GM06990 (cell line): ENCODE results near the gene HSD11B1.

Experiments
- DNase-seq: peaks from one replicate; pipeline ENCODE4 v3.0.0-alpha.2; 2011; ENCODE audit not compliant: insufficient read length; ENCODE audit errors: extremely low read depth
- H3K27me3 ChIP-seq: replicated peaks from 2 replicates; pipeline ENCODE4 v1.6.0; 2011; ENCODE audit warnings: low read length; ENCODE audit not compliant: control insufficient read depth, insufficient read depth
- H3K36me3 ChIP-seq: 2 replicates; pipeline ENCODE4 v1.5.1; 2011; ENCODE audit warnings: low read length; ENCODE audit not compliant: control insufficient read depth, insufficient read depth
- H3K4me3 ChIP-seq: replicated peaks from 2 replicates; pipeline ENCODE4 v1.5.1; 2011; ENCODE audit warnings: low read depth, mild to moderate bottlenecking, control low read depth, low read length
- TF ChIP-seq, protein P1 (sequence below): IDR thresholded peaks from 2 replicates; pipeline ENCODE4 v1.5.1; 2011; ENCODE audit warnings: low read length, control low read depth, mild to moderate bottlenecking, inconsistent platforms; ENCODE audit not compliant: insufficient read depth, poor library complexity, severe bottlenecking

HSD11B1 gene

DNA sequence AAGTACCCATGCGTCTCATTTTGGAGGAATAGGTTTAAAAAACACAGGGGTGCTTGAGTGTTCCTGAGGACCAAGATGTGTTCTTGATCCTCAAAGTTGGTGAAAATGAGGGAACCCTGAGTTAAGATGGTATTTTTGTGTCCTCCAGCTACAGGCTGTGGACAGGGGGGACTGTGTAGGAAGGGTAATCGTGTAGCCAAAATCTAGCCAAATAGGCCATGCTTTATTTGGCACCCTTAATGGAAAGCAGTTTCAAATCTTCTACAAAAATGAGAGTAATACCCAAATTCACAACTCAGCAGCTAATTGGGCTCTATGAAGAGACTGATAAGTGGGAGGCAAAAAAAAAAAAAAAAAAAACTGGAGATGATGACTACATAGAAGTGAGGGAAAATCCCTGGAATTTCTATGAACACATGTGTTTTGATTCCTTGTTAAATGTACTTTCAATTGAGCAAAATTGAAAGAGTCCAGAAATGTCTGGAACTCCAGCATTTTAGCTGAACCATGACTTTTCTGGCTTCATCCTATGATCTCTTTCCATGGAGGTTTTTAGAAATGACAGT lies 470 bp downstream of the HSD11B1 start:
- Histone ChIP-seq H3K36me3 (no peaks in the 10 kb centered on the region), H3K27me3 (no peaks in the 10 kb centered on the region), H3K4me3 (no peak overlapping the region)
- TF ChIP-seq, protein P1, sequence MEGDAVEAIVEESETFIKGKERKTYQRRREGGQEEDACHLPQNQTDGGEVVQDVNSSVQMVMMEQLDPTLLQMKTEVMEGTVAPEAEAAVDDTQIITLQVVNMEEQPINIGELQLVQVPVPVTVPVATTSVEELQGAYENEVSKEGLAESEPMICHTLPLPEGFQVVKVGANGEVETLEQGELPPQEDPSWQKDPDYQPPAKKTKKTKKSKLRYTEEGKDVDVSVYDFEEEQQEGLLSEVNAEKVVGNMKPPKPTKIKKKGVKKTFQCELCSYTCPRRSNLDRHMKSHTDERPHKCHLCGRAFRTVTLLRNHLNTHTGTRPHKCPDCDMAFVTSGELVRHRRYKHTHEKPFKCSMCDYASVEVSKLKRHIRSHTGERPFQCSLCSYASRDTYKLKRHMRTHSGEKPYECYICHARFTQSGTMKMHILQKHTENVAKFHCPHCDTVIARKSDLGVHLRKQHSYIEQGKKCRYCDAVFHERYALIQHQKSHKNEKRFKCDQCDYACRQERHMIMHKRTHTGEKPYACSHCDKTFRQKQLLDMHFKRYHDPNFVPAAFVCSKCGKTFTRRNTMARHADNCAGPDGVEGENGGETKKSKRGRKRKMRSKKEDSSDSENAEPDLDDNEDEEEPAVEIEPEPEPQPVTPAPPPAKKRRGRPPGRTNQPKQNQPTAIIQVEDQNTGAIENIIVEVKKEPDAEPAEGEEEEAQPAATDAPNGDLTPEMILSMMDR: no peak
- DNase-seq: no peak

DNA sequence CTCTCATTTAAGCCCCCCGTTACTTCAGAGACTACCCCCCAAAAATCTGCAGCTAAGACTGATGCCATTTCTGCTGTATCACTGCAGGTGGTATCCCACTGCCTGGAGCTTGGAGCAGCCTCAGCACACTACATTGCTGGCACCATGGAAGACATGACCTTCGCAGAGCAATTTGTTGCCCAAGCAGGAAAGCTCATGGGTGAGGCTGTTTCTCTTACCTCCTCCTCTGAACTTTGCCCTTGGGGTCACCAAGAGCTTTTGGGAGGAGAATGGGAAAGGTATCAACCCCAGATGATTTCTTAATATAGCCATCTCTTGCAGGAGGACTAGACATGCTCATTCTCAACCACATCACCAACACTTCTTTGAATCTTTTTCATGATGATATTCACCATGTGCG lies 2.0 kb downstream of the HSD11B1 start:
- no peaks in the 10 kb centered on the region for H3K27me3 ChIP-seq
- DNase-seq: no peak
- TF ChIP-seq, protein P1: no peak

DNA sequence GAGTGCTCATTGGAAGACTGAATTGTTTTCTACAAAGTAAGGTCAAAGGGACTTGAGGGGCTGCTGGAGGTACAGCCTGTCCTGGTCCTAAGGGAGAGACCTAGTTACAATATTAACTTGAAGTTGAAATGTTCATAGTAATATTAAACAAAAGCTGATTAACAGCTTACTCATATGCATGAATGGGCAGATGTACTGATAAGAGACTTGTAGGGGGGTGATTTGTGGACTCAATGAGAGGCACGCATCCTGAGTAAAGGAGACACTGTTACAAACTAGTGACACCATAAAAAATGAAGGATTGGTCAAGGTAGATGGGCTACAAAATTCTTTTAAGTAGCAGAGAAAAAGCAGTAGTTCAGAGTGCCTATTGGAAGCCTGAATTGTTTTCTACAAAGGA lies 2.7 kb downstream of the HSD11B1 start:
- Histone ChIP-seq H3K27me3 (no peaks in the 10 kb centered on the region), H3K4me3 (no peak overlapping the region), H3K36me3 (no peaks in the 10 kb centered on the region)
- no peak for DNase-seq
- TF ChIP-seq, protein P1: no peak

More for the DNA sequence above, 2.0 kb downstream of the HSD11B1 start:
- H3K4me3 ChIP-seq: no peak overlapping the region
- H3K36me3 ChIP-seq: no peaks in the 10 kb centered on the region

DNA sequence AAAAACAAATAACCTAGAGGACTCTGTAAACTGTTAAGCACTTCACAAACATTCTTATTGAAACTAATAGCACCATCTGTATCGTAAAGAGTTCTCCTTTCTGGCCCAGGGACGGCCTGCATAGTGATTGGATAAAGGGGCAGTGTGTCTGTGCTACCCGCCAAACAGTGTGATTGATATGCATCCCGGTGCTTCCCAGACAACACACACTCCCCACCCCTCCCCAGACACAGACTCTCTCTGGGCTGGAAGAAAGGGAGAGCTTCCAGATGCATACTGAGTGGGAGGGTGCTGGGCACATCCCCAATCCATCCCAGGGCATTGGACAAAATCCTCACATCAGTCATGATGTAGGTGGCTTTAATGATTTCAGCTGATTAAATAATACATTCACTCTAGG lies 3.7 kb downstream of the HSD11B1 start:
- no peaks in the 10 kb centered on the region for H3K36me3 ChIP-seq
- H3K27me3 ChIP-seq: no peaks in the 10 kb centered on the region
- H3K4me3 ChIP-seq: no peak overlapping the region
- DNase-seq: no peak
- TF ChIP-seq, protein P1: no peak

DNA sequence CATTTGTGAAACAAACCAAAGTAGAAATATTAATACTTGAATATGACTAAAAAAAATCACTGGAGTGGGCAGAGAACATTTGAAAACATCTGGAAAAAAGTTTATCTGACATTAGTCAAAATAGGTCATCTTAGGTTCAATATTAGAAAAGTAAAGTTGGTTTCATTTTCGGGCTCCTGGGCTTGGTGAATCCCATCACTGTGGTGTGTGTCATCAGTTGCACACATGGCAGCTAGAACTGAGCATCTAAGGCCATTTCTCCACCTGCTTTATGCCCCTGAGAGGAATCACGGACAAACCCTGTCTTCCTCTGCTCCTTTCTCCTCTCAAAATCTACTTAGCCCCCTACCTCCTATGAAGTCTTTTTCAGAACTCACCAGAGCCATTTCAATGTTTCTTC lies 5.4 kb downstream of the HSD11B1 start:
- DNase-seq: no peak
- Histone ChIP-seq H3K27me3 (no peaks in the 10 kb centered on the region), H3K4me3 (no peak overlapping the region), H3K36me3 (no peaks in the 10 kb centered on the region)
- TF ChIP-seq, protein P1: no peak

DNA sequence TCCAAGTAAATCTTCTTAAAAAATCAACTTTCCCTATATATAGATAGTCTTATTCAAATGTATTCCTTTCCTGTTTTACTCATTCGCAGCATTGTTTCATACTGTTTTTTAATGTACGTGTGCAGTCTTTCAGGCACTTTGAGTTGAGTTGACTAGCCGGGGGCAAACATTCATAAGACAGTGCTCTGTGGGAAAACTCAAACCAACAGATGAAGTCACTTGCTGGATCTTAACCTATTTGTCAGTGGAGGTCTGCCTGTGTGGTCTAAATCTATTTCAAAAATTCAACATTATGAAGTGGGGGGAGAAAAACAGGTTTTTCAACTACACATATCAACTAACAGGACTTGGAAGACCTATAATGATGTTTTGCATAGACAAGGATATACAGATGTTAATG lies 6.2 kb downstream of the HSD11B1 start:
- no peak for DNase-seq
- TF ChIP-seq, protein P1: no peak
- no peaks in the 10 kb centered on the region for H3K36me3 ChIP-seq
- H3K4me3 ChIP-seq: no peak overlapping the region
- H3K27me3 ChIP-seq: no peaks in the 10 kb centered on the region
